Smooth muscle cell (in vitro differentiated cells): Measurements from ENCODE around the gene RARA. TPM values are rescaled to one million over a fixed set of nuclear protein-coding genes. Genes with fewer than 3 reads are reported as not detected.

Source experiments
- DNase-seq: peaks from one replicate; lab custom pipeline; 2025; ENCODE audit not compliant: unreplicated experiment; lab: John Stamatoyannopoulos, UW
- H2AFZ ChIP-seq: fragments of 200-600 bp; sonication (generic); 2 replicates; pipeline ENCODE4 v1.6.0; 2016; ENCODE audit warnings: antibody characterized with exemption, low read depth, mild to moderate bottlenecking
- H3F3A ChIP-seq: fragments of 200-600 bp; sonication (generic); 2 replicates; pipeline ENCODE4 v1.6.0; 2017; ENCODE audit warnings: antibody characterized with exemption, low read depth
- H3K27ac ChIP-seq: fragments of 200-600 bp; sonication (generic); 2 replicates; pipeline ENCODE4 v1.5.1; 2016; ENCODE audit warnings: low read depth, mild to moderate bottlenecking
- H3K27me3 ChIP-seq: fragments of 200-600 bp; sonication (generic); 2 replicates; pipeline ENCODE4 v1.6.1; 2016; ENCODE audit warnings: low read depth, mild to moderate bottlenecking
- H3K36me3 ChIP-seq: fragments of 200-600 bp; sonication (generic); 2 replicates; pipeline ENCODE4 v1.5.1; 2016; ENCODE audit warnings: low read depth
- H3K4me1 ChIP-seq: fragments of 200-600 bp; sonication (generic); 2 replicates; pipeline ENCODE4 v1.5.1; 2016; ENCODE audit warnings: low read depth
- H3K4me2 ChIP-seq: fragments of 200-600 bp; sonication (generic); 2 replicates; pipeline ENCODE4 v1.6.0; 2016; ENCODE audit warnings: mild to moderate bottlenecking
- H3K4me3 ChIP-seq: fragments of 200-600 bp; sonication (generic); 2 replicates; pipeline ENCODE4 v1.5.1; 2016; ENCODE audit warnings: mild to moderate bottlenecking
- H3K79me2 ChIP-seq: fragments of 200-600 bp; sonication (generic); 2 replicates; pipeline ENCODE4 v1.6.0; 2016; ENCODE audit warnings: low read depth, mild to moderate bottlenecking
- H3K9ac ChIP-seq: fragments of 200-600 bp; sonication (generic); 2 replicates; pipeline ENCODE4 v1.6.0; 2016; ENCODE audit warnings: low read depth
- H3K9me3 ChIP-seq: fragments of 200-600 bp; sonication (generic); replicated peaks from 2 replicates; pipeline ENCODE4 v1.5.1; 2016; ENCODE audit warnings: low read depth
- H4K20me1 ChIP-seq: fragments of 200-600 bp; sonication (generic); 2 replicates; pipeline ENCODE4 v1.6.0; 2016; ENCODE audit warnings: low read depth
- WGBS: methylation state at CpG from one replicate; pipeline ENCODE4 v1.1.7; 2016; ENCODE audit warnings: low lambda C conversion rate; 5-methylcytosine and 5-hydroxymethylcytosine counted together
- polyA plus RNA-seq: library from polyadenylated mRNA; unstranded; fragments of >200 nt; fragmentation: Nextera tagmentation; extraction: Ambion mirVana; gene quantifications from 2 replicates; pipeline ENCODE4 v1.2.1, GENCODE V29; 2016
- total RNA-seq: library from RNA; depleted of rRNA; stranded (reverse); fragments of >200 nt; gene quantifications from 2 replicates; pipeline ENCODE4 v1.2.3, GENCODE V29; 2014
- TF ChIP-seq, protein P1 (sequence below): fragments of 200-600 bp; sonication (generic); IDR thresholded peaks from 2 replicates; pipeline ENCODE4 v1.5.1; 2017; ENCODE audit warnings: borderline replicate concordance, mild to moderate bottlenecking, antibody characterized with exemption; ENCODE audit not compliant: insufficient read depth, poor library complexity, severe bottlenecking

The RARA gene
- total and polyA plus RNA-seq, 2 experiments from 2014 or later = 22.1 to 22.5 TPM

- Histone ChIP-seq H3K9ac (no peak overlapping the region), H3K36me3 (peaks cover 7% of the 10 kb centered on the region), H2AFZ (no peak overlapping the region), H3K27me3 (no peaks in the 10 kb centered on the region), H3F3A (no peaks in the 10 kb centered on the region), H3K79me2 (no peaks in the 10 kb centered on the region), H3K4me2 (no peak overlapping the region), H4K20me1 (peaks cover 34% of the 10 kb centered on the region), H3K4me1 (no peaks in the 10 kb centered on the region), H3K27ac (no peak overlapping the region), H3K9me3 (no peaks in the 10 kb centered on the region), H3K4me3 (no peak overlapping the region)
- DNase-seq = no peak
- TF ChIP-seq, protein P1, sequence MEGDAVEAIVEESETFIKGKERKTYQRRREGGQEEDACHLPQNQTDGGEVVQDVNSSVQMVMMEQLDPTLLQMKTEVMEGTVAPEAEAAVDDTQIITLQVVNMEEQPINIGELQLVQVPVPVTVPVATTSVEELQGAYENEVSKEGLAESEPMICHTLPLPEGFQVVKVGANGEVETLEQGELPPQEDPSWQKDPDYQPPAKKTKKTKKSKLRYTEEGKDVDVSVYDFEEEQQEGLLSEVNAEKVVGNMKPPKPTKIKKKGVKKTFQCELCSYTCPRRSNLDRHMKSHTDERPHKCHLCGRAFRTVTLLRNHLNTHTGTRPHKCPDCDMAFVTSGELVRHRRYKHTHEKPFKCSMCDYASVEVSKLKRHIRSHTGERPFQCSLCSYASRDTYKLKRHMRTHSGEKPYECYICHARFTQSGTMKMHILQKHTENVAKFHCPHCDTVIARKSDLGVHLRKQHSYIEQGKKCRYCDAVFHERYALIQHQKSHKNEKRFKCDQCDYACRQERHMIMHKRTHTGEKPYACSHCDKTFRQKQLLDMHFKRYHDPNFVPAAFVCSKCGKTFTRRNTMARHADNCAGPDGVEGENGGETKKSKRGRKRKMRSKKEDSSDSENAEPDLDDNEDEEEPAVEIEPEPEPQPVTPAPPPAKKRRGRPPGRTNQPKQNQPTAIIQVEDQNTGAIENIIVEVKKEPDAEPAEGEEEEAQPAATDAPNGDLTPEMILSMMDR = no peak
- WGBS = 94% methylated on average over 17 of the region's 21 CpGs
Observed at GRCh38 chr17:40264458-40265185, 44.4 kb upstream of the RARA start.

DNA sequence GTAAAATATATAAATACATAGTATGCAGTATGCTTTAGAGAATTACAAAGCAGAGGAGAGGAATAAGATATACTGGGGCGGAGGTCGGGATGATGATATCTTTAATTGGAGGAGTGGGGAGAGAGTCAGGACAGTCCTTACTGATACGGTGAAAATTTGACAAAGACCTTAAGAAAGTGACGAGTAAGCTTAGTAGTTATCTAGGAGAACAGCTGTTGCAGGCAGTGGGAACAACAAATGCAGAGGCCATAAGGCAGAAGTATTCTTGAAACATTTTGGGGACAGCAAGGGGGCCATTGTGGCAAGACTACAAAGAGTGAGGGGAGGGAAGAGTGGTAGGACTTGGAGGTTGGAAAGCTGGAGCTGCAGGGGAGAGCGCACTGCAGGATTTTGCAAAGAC lies 43.6 kb upstream of the RARA start:
- TF ChIP-seq, protein P1 = no peak
- no peaks in the 10 kb centered on the region for H3K4me1 ChIP-seq
- H3K4me2 ChIP-seq = no peak overlapping the region
- WGBS = 95% methylated on average over 5 of the region's 5 CpGs
- H3K9ac ChIP-seq = no peak overlapping the region
- no peak overlapping the region for H2AFZ ChIP-seq
- H3K79me2 ChIP-seq = no peaks in the 10 kb centered on the region
- H4K20me1 ChIP-seq = peaks cover 31% of the 10 kb centered on the region
- no peak overlapping the region for H3K27ac ChIP-seq
- H3K27me3 ChIP-seq = no peaks in the 10 kb centered on the region
- no peaks in the 10 kb centered on the region for H3F3A ChIP-seq
- H3K36me3 ChIP-seq = peaks cover 3% of the 10 kb centered on the region
- H3K9me3 ChIP-seq = no peaks in the 10 kb centered on the region
- no peak for DNase-seq
- H3K4me3 ChIP-seq = no peak overlapping the region

GRCh38 chr17:40266882-40267281 lies 42.1 kb upstream of the RARA start:
- Histone ChIP-seq H3K79me2 (no peaks in the 10 kb centered on the region), H3K4me3 (no peak overlapping the region), H3F3A (no peaks in the 10 kb centered on the region), H3K36me3 (peaks cover 6% of the 10 kb centered on the region), H3K27ac (no peak overlapping the region), H3K4me1 (no peaks in the 10 kb centered on the region), H2AFZ (no peak overlapping the region), H3K9me3 (no peaks in the 10 kb centered on the region), H3K27me3 (no peaks in the 10 kb centered on the region), H4K20me1 (peaks cover 25% of the 10 kb centered on the region), H3K9ac (no peak overlapping the region), H3K4me2 (no peak overlapping the region)
- WGBS = 94% methylated on average over 6 of the region's 6 CpGs
- no peak for DNase-seq
- TF ChIP-seq, protein P1 = no peak

DNA sequence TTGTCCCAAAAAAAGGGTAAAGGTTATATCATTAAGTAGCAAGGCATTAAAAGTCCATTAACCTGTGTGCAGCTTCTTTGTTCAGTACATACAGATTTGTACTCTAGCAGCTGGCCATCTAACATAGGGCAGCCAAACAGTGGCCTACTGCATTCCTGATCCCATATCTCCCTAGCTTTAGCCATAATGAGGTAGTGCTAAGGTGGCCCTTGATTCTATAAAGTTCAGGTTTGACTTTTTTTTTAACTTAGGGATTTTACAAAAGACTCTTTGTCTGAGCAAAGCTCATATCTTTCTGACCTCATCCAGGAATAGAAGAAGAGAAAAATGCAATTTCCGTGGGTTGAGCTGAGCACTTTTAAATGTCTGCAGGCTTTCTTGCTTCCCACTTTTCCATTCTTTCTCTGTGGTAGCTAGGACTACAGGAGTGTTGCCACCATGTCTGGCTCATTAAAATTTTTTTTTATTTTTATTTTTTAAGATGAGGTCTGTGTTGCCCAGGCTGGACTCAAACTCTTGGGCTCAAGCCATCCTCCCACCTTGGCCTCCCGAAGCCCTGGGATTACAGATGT lies 40.8 kb upstream of the RARA start:
- peaks cover 24% of the 10 kb centered on the region for H4K20me1 ChIP-seq
- no peaks in the 10 kb centered on the region for H3K4me1 ChIP-seq
- H3F3A ChIP-seq = no peaks in the 10 kb centered on the region
- no peak overlapping the region for H3K4me2 ChIP-seq
- no peak overlapping the region for H2AFZ ChIP-seq
- no peak for DNase-seq
- peaks cover 6% of the 10 kb centered on the region for H3K36me3 ChIP-seq
- no peak overlapping the region for H3K9ac ChIP-seq
- 79% methylated on average over 2 of the region's 2 CpGs for WGBS
- H3K4me3 ChIP-seq = no peak overlapping the region
- TF ChIP-seq, protein P1 = no peak
- peak overlapping the region; percentile 15 for H3K27ac ChIP-seq
- no peaks in the 10 kb centered on the region for H3K79me2 ChIP-seq
- no peaks in the 10 kb centered on the region for H3K9me3 ChIP-seq
- H3K27me3 ChIP-seq = no peaks in the 10 kb centered on the region
